GM10248 (cell line): ENCODE data around the gene CXorf65.

Source experiments
- CTCF ChIA-PET: fragments of 300-600 bp; sonication (Branson Sonifier 250); formaldehyde crosslinking; extraction: SDS; loops from one replicate; lab custom pipeline; 2021; ENCODE audit warnings: antibody characterized with exemption; lab: Yijun Ruan, JAX
- POLR2A ChIA-PET: fragments of 350-650 bp; sonication (Branson Sonifier 250); formaldehyde crosslinking; extraction: SDS; loops from one replicate; lab custom pipeline; 2020; ENCODE audit warnings: antibody characterized with exemption; lab: Yijun Ruan, JAX
- DNase-seq: peaks from one replicate; pipeline ENCODE4 v3.0.0; 2012; ENCODE audit errors: extremely low spot score
- CTCF ChIP-seq: IDR thresholded peaks from 2 replicates; pipeline ENCODE4 v1.5.1; 2012; ENCODE audit warnings: mild to moderate bottlenecking, low read depth; ENCODE audit errors: extremely low read depth, missing control alignments, control extremely low read depth

Gene CXorf65

DNA sequence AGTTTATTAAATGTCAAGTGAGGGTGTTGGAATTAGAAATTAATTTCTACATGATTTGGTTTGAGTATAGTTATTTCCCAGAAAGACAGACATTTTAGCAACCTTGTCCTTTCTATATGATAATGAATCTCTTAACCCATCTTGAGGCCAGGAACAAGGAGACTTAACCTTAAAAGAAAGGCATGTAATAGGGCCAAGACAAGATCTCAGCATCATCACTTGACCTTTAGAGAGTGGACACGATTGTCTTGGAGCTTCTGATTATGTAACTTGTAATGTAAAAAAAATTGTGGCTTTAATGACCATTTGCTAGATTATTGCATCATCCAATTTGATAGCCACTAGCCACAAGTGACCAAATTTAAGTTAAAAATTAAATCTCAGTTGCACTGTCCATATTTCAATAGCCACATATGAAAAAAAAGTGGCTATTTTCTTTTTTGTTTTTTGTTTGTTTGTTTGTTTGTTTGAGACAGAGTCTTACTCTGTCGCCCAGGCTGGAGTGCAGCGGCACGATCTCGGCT lies 24.4 kb downstream of the CXorf65 start:
- no peak for DNase-seq

DNA sequence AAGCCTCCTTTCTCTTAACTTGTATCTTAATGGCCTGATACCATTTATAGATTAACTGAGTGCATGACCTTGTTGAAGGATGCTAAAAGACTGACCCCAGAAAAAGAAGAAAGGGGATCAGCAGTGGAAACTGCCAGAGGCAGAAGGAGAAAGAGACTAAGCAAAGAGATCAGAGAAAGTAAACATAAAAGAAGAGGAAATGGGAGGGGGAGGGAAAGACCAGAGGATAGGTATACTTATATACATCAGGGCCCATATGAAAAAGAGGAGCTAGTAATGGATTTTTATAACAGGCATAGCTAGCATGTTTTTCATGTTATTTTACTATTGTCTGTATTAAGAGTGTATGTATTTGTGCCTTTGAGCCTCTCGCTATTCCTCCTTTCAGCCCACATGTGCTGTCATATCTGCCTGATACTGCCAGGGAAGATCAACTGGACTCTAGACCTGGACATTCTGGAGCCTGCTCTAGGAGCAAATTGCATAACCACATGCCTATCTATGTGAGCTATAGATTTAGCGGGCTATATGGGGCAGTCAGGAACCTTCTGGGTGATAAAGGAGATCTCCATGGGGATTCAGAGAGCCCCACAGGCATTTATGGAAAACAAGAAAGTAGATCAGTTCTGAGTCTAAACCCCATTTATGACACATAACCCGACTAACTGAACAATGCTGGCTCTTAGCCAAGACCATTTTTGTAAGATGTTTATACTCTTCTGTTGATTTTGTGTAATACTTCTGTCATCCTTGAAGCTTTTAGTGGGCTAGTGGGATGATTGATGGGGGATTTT lies 25.0 kb downstream of the CXorf65 start:
- CTCF ChIA-PET: no interaction called here
- no peak for DNase-seq
- POLR2A ChIA-PET: no interaction called here
- TF ChIP-seq CTCF: no peak

More for the DNA sequence above, 24.4 kb downstream of the CXorf65 start:
- ChIA-PET CTCF (no interaction called here), POLR2A (no interaction called here)
- no peak for TF ChIP-seq CTCF

GRCh38 chrX:71070531-71070930 lies 36.0 kb downstream of the CXorf65 start:
- DNase-seq: no peak
- ChIA-PET CTCF (no interaction called here), POLR2A (no interaction called here)
- no peak for TF ChIP-seq CTCF

- CTCF ChIA-PET: interaction anchor here (1.0 to 1.1 kb wide), 2 partner anchors 10 to 13 kb away, joined by 3 read pairs; no protein-coding TSS in a partner anchor
- POLR2A ChIA-PET: interaction anchor here (0.6 kb wide), 4 partner anchors 27 to 71 kb away, joined by 3 to 5 read pairs (median 4); no protein-coding TSS in a partner anchor
- peak; percentile 86 for DNase-seq
- TF ChIP-seq CTCF: peak; percentile 82
These were observed 38.3 kb downstream of the CXorf65 start, which contains the start of gene SNX12 for GRCh38 chrX:71068044-71068918. Gene SNX12 (minus strand): TSS chrX:71068334. CDS start chrX:71068306, 28 bp downstream.

DNA sequence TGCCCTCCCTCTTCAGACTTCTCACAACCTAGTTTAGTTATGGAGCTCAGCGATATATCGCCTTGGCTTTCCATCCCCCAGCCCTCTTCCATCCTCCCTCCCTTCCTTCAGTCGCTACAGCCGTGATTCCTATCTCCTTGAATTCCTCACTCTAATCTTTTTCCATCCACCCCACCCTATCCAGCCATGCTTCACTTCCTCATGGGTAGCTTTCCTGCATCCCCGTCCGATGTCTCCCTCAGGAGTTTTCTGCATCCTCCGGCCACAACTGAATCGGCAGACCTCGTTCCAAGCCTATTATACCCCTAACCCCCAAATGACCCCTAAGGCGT lies 38.9 kb downstream of the CXorf65 start:
- DNase-seq: no peak
- ChIA-PET POLR2A (interaction anchor here (0.6 kb wide), 4 partner anchors 27 to 70 kb away, joined by 3 to 5 read pairs (median 4); no protein-coding TSS in a partner anchor), CTCF (interaction anchor here (1.0 to 1.1 kb wide), 2 partner anchors 9 to 12 kb away, joined by 3 read pairs; no protein-coding TSS in a partner anchor)
- no peak for TF ChIP-seq CTCF

- CTCF ChIA-PET: interaction anchor here (1.0 to 1.1 kb wide), 2 partner anchors 8 to 12 kb away, joined by 3 read pairs; no protein-coding TSS in a partner anchor
- no peak for DNase-seq
- POLR2A ChIA-PET: no interaction called here
- no peak for TF ChIP-seq CTCF
These were observed 39.5 kb downstream of the CXorf65 start for GRCh38 chrX:71067089-71067488.
